Activated naive CD4-positive, alpha-beta T cell (primary cell): ENCODE measurements around the gene PAMR1.
"Not testable (repeated sequence)": the region's sequence is repeated elsewhere in the genome, so short reads cannot be mapped to it uniquely, and the experiment has no call there.

ENCODE experiments used
- DNase-seq, 4 experiments: peaks; one replicate each; lab custom pipeline; 2025; lab: John Stamatoyannopoulos, UW

The PAMR1 gene

GRCh38 chr11:35545391-35546003, 20.1 kb upstream of the PAMR1 start:
- no peak for DNase-seq

- DNase-seq: no peak
Observed at GRCh38 chr11:35543481-35543880, 18.1 kb upstream of the PAMR1 start.

- no peak for DNase-seq
Observed at GRCh38 chr11:35541621-35542375, 16.4 kb upstream of the PAMR1 start.

DNA sequence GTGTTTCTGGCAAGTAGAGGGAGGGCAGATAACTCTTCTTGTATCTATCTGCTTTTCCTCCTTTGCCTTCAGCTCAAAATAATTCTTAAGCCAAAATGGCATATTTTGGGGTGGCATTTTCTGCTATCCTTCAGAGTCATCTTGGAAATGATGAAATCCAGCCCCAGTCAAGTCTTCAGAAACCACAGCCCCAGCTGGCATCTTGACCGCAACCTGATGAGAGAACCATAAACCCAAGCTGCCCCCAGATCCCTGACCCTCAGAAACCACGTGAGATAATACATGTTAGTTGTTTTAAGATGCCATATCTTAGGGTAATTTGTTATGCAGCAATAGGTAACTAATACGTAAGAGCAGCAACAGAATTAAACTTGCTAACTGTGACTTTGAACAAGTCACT, 15.1 kb upstream of the PAMR1 start:
- no peak for DNase-seq

GRCh38 chr11:35539781-35540281, 14.4 kb upstream of the PAMR1 start:
- DNase-seq: no peak

- no peak for DNase-seq
Observed at GRCh38 chr11:35539256-35539655, 13.8 kb upstream of the PAMR1 start.

DNA sequence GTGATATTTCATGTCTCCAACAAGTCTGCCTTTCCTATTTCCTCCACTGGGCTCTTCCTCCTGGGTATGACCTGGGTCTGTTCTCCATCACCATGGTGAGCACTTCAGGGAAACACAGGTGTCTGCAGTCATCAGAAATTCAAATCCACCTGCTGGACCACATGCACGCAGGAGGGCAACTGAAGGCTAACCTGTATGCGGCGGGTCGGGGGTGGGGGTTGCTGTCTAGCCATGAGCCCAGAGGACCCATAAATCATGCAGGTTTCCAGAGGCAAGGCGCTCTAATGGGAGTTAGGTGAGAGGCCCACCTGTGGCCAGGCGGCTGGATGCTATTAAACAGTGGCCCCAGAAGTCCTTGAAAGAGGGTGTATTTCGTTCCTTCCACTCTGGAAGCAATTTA, 11.1 kb upstream of the PAMR1 start:
- no peak for DNase-seq

DNA sequence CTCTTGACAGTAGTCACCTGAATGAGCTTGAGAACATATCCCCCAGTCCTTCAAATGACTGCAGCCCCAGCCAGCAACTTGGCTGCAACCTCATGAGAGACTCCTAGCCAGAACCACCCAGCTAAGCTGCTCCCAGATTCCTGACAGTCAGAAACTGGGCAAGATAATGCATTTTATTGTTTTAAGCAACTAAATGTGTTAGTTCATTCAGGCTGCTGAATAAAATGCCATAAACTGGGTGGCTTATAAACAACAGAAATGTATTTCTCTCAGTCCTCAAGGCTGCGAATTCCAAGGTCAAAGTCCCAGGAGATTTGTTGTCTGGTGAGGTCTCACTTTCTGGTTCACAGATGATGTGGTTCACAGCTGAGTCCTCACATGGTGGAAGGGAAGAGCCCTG, 5.8 kb upstream of the PAMR1 start:
- DNase-seq: no peak

DNA sequence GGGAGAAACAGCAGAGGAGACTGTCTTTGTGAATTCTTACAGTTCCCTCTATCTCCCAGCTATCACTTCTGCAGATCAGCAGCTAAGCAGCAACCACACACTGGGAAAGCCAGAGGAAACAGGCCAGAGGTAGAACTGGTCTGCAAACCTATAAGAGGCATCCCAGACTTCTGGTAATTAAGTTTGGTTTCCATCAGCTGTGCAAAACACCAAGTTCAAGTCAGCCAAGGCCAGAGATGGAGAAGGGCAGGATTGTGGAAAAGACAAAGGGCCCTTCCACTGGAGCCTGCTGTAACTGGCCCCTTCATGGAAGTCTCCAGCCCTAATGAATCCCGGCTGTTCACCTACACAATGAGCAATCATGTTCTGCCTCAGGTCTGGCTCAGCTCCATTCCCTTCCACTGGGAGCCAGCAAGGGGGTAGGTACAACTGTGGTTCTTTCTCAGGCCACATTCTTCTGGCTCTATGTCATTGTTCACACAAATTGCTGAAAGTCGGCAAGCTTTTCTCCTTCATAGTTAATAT, 4.6 kb upstream of the PAMR1 start:
- no peak for DNase-seq

GRCh38 chr11:35526370-35526792, 965 bp upstream of the PAMR1 start:
- DNase-seq: no peak

GRCh38 chr11:35524780-35525179, 636 bp downstream of the PAMR1 start:
- DNase-seq: no peak

DNA sequence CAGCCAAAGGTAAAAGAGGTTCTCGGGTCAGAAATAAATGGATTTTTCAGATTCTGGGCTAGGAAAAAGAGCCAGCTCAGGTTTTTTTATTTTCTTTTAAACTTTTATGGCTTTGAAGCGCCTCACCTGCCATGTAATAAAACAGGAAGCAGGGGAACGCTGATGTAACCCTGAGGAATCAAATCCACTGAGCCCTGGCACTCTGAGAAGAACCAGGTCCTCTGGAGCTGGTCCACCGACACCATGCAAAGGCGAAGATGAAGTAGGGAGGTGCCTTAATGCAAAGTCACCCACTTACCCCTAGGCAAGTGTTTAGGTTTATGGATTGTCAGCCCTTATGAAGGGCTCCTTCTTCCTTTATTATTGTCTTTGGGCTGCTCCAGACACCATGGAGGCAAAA, 1.6 kb downstream of the PAMR1 start:
- no peak for DNase-seq

DNA sequence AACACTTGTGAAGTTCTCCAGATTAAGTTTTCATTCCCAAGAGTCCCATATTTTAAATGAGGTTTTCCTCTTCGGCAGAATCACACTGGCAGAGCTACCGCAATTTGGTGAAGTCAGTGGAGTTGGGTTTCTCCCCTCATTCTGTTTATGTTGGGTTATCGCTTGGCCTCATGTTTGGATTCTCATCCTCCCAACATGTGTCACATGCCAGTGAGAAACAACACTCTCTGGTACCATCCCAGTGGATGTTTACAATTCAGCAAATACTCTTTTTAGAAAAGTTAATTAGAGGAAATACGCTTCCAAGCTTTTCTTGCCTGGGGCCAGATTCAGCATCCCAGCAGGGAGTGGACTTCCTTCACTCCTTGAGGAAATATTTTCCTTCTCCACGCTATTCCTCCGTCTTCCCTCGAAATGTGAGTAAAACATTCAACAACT, 2.1 kb downstream of the PAMR1 start:
- DNase-seq: no peak

GRCh38 chr11:35522091-35522490, 3.3 kb downstream of the PAMR1 start:
- DNase-seq: not testable (repeated sequence)

- DNase-seq: no peak
Observed at GRCh38 chr11:35520376-35520775, 5.0 kb downstream of the PAMR1 start.

DNA sequence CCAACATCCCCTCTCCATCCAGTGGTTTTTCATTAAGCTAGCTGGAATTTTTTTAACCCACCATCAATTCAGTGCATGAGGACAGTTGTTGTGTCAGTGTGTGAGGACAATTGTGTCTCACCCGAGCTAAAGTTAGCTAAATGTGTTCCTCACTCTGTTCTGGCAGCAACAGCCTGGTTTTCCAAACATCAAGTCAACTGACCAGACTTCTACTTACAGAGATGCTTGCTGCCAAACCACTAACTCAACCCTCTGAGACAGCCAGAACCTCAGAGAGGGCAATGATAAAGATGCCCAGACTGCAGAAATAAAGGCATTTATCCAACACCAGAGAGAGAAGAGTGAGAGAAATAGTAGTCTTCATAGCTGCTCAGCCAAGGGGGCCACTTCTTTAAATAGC, 6.7 kb downstream of the PAMR1 start:
- no peak for DNase-seq

GRCh38 chr11:35517481-35517880, 7.9 kb downstream of the PAMR1 start:
- no peak for DNase-seq

DNA sequence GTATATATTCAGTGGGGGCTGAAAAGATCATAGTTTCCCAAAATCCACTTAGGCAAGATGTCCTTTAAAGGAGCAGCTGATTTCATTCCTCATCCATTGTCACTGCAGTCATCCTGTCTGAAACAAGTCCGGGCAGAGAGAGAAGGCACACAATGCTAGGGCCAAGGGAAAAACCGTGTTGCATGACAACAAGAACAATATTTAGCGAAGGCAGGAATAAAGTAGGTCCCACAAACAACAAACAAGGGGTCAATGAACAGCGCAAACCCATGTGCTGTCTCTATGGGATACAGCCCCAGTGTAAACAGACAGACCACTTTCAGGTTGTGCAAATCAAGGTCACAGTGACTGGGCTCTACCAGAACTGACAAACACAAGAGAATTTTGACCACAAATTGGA, 9.0 kb downstream of the PAMR1 start:
- no peak for DNase-seq

DNA sequence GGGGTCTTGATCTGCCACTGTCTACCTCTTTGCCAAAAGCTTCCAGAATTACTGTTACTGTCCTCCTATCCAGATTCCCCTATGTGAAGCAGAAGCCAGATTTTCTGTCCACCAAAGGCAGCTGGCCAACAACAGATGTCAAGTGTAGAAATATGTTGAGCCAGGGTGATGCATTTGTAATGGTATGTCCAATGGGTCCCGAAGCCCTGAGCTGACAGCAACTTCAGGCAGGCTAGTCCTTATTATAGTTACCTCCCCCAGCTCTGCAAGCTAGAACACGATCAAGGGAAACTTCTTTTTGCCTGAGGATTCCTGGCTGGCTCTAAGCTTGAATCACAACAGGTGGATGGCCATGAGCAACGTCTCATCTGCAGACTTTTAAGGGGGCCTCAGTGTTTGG, 10.2 kb downstream of the PAMR1 start:
- no peak for DNase-seq

GRCh38 chr11:35514481-35514880, 10.9 kb downstream of the PAMR1 start:
- DNase-seq: no peak

DNA sequence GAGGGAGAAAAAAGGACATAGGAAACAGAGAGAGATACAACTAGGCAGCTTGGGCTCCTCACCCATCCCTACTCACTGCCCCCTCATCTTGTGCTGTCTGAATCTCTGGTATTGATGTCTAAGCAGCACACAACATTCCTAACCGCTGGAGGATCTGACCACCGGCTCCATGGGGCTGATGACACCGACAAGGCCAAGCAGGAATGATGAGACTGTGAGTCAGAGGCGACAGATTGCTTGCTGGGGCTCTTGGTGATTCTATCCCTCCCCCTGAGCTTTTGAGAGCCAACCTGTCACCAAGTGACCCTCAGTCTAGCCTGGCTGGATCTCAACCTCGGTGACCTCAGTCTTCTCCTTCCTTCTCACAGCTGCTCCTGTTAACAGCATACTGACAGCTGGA, 13.8 kb downstream of the PAMR1 start:
- DNase-seq: no peak

DNA sequence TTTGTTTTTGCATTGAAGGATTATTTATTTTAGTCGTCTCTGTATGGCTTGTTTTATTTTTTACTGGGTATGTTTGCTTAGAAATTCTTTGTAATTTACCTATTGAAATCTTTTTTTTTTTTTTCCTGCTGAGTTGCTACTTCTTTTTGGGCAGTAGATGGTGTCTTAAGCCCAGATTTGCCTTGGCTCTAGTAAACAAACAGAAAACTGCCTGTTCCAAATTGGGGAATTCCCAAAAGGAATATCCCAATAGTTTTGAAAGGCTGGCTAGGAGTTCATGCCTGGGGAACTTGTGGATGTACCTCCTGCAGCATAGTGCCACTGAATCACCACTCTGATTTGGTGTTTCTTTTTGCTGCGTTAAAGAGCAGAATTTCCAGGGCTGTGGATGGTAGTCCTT, 17.7 kb downstream of the PAMR1 start:
- no peak for DNase-seq

GRCh38 chr11:35501776-35502175, 23.6 kb downstream of the PAMR1 start:
- DNase-seq: no peak
